ENCODE results near the gene SSTR4.
A peak's percentile ranks its signal among the peaks of the same experiment; 100 is the strongest.

SSTR4 gene

DNA sequence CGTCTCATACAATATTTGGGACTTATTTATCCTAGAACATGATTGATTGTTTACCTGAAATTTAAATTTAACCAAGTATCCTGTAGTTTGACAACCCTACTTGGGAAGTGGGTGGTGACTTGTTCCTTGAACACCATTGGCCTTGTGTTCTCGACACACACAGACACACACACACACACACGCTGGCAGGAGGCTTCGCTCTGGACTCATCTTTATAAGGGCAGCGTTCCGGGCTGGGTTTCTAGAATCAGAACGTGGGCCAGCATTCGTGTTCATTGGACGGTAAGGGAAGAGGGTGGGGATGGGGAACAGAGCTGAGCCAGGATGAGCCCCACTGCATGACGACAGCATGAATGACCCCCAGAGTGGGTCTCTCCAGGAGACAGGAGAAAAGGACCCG, 16.2 kb upstream of the SSTR4 start:
- no peak for DNase-seq

DNA sequence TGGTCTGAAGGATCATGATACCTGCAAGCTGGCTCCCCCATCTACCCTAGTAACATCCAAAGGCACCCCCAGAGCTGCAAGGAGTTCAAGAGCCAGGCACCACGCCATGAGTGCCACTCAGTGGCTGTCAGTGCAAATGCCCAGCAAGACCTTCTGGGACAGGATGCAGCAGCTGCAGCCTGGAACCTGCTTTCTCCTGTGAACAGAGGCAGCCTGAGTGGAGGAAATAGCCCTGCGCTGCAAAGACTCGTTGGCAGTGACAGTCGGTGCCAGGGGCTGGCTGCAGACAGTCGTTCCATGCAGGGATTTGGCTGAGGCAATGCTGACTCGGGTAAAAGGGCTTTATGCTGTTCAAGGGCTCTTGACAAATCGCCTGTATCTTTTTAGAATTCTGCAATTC, 15.7 kb upstream of the SSTR4 start:
- DNase-seq = no peak

DNA sequence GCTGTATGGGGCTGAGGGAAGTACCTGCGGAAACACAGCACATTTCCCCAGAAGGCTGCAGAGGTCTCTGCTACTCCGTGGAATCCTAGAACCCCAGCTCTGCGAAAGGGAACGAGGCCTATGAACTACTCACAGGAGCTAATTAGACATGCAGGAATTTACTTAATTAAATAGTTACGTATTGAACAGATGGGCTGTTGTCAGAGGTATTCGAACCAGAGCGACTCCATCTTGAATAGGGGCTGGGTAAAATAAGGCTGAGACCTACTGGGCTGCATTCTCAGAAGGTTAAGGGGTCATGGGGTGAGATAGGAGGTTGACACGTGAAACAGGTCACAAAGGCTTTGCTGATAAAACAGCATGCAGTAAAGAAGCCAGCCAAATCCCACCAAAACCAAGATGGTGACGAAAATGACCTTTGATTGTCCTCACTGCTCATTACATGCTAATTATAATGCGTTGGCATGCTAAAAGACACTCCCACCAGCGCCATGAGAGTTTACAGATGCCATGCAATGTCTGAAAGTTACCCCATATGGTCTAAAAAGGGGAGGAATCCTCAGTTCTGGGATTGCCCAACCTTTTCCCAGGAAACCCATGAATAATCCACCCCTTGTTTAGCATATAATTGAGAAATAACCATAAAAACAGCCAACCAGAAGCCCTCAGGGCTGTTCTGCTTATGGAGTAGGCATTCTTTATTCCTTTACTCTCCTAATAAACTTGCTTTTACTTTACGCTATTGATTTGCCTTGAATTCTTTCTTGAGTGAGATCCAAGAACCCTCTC, 14.7 kb upstream of the SSTR4 start:
- no peak for DNase-seq

DNA sequence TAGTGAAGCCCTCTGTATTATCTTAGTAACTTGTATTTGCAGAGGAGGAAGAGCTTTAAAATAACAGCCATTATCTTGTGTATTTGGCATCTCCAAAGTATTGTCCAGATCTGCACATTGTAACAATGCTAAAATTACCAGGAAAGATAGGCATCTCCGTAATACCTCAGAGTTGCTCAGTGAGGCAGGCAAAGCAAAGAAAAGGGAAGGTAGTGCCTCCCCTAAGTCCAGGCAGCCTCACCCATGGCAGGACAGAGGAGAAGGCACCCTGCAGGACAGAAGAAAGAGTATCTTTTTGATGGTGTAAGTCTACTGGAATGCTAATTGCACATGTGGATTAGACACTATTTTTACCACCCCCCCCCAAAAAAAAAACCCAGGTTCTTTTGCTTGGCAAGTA, 13.6 kb upstream of the SSTR4 start:
- no peak for DNase-seq

DNA sequence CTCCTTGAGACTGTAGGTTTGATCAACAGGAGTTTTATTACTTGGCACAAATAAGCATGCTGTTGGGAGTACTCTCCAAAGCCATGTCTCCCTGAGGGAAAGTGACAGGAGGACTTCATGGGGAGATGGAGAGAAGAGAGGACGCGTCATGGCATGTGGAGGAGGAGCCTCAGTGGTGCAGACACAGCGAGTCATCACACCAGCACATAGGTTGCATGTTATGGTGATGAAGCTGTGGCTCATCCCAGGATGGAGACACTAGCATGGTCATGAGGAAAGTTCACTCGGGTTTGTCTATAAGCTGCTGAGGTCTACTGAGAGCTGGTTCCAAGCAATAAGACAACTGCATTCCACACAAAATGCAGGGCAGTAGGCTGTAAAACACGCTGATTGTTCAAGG, 13.2 kb upstream of the SSTR4 start:
- DNase-seq = no peak

DNA sequence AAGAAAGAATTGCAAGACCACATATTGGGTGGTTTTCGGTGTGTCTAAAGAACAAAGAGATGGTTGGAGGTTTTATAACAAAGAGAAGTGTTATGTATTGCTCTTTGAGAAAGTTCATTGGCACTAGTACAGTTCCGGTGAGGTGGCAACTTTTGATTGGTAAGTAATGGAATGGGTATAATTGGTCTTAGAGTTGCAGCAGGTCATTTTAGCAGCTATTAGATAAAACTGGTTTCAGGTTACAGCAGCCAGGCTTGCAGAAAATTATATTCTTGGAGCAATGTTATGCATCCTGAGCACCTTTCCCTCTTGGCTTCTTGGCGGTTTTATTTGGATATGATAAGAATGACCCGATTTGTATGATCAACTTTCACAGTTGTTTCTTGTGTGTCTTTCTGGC, 12.3 kb upstream of the SSTR4 start:
- DNase-seq = no peak

DNA sequence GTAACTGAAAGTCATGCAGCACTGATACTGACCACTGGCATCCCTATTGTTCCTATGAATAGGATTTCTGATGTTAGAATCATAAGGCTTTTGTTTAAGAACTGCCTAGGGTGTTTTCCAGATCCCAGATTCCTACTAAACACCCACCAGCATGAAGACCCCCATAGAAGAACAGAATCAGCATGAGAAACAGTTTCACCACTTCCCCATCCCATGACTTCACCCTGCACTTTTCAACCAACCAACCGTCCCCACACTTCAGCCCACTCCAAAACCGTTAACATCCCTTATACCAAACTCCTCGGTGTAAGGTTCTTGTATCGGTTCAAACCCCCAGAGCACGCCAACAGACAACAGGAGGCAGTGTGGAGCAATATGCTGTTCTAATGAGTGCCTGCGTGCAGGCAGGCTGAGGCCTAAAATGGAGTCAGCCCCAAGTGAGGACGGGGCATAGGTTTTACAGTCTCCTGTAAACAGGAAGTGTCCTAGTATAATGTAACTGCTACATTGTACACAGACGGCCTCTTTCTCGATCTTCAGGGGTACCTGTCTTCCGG, 11.4 kb upstream of the SSTR4 start:
- no peak for DNase-seq

DNA sequence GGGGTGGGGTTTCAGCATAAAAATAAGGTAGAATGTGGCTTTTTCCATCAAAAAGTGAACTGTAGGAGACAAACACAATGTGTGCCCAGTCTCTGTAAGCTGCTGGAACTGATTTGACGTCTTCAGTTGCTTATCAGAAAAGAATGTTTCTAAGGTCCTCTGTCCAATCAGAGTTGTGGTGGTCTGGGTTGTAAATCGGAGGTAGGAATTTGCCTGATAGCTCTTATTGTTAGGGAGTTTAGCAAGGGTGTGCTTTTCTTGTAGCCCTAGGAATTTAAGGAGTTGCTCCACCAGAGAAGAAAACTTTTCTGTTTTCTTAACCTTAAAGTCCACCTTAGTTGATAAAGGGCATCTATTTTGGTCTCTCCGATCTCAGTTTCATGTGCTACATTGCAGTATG, 10.4 kb upstream of the SSTR4 start:
- no peak for DNase-seq

DNA sequence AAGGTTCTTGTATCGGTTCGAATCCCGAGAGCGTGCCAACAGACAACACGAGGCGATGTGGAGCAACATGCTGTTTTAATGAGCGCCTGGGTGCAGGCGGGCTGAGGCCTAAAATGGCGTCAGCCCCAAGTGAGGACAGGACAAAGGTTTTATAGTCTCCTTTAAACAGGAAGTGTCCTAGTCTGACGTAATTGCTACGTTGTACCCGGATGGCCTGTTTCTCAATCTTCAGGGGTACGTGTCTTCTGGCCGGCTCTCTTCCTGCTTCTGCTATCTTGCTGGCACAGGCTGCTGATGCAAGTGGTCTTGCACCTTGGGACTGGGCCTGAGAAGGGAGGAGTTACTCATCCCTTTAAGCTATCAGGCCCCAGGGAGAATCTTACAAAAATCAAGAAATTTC, 9.6 kb upstream of the SSTR4 start:
- DNase-seq = peak; percentile 44 to 53

DNA sequence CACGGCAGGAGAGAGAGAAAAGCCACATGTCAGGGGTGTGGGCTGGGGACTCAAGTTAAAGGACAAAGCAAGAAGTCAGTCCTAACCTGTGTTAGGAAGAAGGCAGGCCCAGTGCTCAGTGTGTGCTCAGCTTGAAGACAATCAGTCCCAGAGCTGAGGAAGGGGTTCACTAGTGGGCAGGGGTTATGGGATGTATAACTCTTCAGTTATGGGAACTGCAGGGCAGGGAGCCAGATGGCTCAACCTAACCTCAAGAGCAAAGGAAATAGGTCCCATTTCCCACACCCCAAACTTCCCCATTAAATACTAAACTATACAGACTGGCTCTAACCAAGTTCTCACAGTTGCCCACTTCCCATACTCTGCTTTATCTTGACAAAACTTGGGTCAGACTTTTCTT, 7.4 kb upstream of the SSTR4 start:
- peak; percentile 66 to 70 for DNase-seq

DNA sequence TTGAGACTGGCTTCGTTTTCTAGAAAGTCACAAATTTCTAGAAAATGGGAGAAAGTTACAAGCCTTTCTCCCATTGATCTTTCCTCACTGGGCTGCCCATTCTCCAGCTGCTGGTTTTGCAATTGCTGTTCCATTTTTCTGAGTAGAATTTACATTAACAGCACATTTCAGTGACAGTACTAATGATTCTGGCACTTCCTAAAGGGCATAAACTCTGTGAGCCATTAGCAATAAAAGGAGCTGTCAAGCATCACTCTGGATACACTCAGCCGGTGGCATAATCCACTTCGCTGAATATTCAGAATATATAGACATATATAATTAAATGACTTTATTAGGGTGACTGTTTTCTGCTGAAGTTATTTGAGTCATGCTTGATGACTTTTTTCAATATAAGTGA, 6.7 kb upstream of the SSTR4 start:
- no peak for DNase-seq

DNA sequence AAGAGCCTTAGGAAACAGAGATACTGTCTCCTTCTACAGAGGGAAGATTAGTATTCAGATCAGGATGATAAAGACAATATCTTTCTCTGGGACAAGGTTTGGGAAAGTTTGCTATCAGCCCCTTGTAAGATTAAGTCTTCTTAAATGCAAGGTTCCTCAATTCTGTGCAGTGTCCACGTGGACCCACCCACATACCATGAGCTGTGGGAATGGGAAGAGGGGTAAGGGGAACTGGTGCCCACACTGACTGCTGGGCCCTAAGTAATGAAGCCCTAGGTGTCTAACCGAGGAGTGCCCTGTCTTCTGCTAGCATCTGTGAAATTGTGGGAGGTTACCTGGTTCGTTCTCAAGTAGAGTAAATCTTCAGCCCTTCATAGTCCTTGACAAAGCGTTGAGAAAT, 5.8 kb upstream of the SSTR4 start:
- DNase-seq = no peak

DNA sequence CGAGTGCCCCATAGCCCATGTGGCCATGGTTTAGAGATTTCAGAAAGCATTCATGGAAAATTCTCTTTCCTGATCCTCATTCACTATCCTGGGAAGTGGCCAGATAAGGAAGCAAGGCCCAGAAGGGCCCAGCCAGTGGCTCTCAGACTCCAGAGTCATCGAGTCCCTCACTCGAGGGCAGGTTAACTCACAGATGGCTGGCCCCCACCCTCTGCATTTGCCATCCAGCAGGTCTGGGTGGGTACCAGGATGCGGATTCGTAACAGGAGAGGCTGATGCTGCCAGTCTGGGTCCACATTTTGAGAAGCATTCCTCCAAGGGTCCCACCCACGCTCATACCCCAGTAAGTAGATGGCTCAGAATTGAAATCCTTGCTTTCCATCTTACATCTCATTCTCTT, 3.8 kb upstream of the SSTR4 start:
- DNase-seq = no peak

DNA sequence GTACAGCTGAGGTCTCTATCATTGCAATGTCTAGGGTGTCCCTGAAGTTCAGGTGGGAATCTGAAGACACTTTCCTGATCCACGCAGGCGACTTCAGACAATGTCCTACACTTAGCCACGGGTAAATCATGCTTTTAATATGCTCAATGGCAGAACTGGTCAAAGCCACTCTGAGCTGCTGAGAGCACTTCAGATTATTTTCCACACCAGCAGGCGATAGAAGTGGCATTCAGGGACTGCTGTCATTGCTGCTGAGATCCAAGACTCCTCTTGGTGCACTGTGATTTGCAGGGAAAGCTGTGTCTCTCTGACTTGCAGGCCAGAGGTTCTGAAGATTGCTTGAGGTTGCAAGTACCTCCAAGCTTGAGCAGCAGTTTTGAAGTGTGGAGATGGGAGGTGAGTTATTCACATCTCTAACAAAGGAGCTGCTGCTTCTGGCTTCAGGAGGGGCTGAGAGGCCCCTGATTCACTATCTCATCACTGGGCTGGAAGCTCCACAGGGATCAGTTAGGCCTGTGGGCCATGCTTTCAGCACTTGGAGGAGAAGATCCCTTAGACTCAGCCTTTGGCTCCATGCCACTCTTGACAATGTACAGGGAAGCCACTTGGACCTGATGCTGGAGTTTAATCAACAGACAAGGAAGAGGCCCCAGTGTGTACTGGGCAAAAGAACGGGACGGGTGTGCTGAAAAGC, 2.9 kb upstream of the SSTR4 start:
- no peak for DNase-seq

DNA sequence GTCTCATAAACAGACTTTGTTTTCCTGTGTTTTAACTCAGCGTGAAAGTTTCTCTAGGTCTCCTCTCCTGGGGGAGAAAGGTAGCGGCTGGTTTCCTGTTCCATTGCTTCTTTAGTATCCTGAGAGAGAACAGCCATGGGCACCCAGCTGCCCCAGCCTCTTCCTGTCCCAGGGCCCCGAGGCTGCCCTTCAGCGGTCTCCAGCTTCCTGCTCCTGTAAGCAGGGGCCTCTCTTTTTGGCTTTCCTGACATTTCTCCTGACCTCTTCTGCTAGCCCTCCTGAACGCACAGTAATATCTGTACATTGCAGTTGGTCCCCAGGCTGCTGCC, 2.4 kb upstream of the SSTR4 start:
- DNase-seq = peak in 1 of 2 experiments; percentile 18

DNA sequence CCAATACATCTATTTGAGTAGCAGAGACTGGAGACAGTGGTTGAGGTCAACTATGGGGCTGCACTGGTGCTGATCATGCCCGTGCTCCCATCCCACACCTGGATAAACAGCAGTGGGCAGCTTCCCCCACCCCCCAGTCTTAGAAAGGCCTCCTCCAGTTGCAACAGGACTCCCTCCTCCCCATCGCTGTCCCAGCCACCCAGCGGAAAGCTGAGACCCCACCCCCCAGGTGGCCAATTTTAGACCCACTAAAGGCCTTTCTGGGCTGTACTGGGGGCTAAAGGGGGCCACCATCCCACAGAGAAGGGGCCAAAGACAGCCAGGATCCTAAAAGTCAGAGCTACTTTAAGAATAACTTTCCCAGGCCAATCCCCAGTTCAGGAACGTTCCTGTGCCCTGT, 1.2 kb upstream of the SSTR4 start:
- no peak for DNase-seq

DNA sequence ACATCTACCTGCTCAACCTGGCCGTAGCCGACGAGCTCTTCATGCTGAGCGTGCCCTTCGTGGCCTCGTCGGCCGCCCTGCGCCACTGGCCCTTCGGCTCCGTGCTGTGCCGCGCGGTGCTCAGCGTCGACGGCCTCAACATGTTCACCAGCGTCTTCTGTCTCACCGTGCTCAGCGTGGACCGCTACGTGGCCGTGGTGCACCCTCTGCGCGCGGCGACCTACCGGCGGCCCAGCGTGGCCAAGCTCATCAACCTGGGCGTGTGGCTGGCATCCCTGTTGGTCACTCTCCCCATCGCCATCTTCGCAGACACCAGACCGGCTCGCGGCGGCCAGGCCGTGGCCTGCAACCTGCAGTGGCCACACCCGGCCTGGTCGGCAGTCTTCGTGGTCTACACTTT, 619 bp downstream of the SSTR4 start:
- no peak for DNase-seq

DNA sequence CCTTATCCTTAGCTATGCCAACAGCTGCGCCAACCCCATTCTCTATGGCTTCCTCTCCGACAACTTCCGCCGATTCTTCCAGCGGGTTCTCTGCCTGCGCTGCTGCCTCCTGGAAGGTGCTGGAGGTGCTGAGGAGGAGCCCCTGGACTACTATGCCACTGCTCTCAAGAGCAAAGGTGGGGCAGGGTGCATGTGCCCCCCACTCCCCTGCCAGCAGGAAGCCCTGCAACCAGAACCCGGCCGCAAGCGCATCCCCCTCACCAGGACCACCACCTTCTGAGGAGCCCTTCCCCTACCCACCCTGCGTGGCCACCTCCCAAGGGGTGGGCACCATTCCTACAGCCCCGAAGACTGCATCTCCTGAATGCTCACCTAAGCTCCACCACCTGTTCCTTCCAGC, 1.3 kb downstream of the SSTR4 start:
- DNase-seq = no peak

DNA sequence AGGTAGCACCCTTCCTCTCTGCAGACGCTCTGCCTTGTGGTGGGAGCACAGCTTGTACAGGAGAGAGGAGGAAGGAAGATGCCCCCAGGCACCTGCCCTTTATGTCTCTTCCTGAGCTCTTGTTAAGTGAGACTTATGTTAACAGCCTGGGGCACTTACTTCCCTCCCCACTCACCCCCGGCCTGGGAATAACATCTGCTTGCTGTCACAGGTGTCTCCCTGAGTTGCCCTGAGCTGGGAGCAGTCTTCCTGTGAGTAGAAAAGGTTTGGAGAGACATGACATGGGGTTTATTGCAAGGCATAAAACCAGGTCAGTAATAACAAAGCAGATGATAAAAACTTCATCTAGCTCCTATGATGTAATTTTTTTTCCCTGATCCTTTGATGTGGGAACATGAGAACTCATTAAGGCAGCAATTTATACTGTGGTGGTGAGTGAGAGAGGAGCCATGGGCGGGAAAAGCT, 1.9 kb downstream of the SSTR4 start:
- no peak for DNase-seq

DNA sequence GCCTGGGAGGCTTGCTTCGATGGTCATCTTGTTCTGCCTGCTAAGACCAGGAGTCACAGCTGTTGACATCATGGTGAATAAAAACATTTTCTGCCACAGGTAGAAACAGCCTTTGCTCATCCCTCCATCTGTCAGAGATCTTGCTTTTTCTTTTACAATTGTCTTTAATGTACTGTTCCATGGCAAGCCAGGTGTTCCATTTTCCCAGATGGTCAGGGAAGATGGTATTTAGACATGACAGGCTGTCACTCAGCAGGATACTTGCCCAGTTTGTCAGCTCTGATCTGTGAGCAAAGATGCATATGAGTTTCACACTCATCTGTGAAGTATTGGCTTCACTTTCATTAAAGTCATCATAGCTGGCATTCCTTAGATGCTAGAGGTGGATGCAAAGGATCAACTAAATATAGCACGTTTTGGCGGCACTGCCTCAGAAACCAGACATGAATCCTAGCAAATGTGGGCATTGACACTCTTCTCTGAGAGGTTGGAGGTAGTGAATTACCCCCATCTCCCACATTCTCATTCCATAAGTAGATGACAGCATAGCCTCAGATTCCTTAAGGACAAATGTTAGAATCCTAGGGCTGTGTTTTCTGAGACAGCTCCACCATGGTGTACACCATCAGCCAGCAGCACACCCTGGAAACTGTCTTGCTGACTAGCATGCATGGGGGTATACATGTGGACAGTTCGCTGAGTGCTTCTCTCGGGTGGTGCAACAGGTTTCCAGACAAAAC, 4.2 kb downstream of the SSTR4 start:
- DNase-seq = no peak

DNA sequence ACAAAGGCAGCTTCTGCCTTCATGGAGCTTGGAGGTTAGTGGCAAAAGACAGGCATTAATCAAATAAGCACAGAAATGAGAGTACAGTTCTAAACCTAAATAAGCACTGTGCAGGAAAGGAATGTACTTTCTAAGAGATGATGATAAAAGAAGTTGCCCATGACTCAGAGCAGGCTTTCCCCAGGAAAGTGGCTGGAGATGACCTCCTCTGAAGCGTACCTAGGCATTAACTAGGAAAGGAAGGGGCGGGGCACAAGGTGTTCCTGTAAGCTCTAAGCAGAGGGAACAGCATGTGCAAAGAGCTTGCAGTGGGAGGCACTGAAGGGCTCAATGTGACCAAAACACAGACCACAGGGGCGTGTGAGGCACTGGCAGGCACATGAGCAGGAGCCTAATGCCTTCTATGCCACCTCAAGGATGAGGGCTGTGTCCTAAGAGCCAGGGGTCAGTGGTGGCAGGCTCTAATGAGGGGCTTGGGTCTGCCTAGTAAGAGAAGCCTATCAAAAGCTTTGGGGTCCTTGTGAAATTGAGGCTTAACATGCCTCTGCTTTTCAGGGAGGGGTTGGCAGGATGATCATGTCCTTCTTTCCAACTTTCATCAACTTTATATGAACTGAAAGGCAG, 4.9 kb downstream of the SSTR4 start:
- no peak for DNase-seq

DNA sequence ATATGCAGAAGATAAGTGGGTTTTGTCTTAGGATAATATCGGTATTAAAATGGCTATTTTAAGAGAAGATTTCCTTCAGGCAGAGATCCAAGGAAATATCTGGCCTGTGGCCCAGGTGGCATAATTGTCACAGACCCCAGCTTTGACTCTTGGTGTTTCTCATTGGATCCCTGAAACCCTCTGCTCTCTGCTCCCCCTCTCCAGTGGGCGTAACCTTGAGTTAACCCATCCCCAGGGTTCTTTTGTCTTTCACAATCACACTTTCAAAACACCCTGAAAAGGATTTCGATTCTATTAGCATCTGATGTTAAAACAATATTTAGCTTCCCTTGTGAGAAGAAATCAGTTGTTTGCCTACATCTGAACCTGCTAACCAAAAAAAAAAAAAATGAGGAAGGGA, 7.2 kb downstream of the SSTR4 start:
- no peak for DNase-seq

DNA sequence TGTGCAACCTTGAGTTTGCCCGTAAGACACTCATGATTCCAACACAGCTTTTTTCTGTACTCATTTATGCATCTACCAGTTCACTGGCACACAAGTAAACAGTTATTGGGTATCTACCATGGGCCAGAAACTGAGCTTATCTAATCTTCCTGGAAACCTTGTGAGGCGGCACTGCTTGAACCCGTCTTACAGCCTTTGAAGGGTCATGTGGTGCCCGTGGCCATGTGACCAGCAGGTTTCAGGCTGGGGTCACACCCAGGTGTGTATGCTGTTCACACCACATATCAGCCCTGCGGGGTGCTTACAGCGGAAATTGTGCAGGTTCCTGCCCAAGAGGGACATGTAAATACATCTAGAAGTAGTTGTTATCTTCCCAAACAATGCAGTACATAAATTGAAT, 8.3 kb downstream of the SSTR4 start:
- no peak for DNase-seq

All from Kasumi-1 (cell line).